ENCODE results near the gene SSUH2. TPM values are rescaled to one million over a fixed set of nuclear protein-coding genes. Genes with fewer than 3 reads are reported as not detected.

Gene SSUH2
- total and polyA plus RNA-seq, 7 experiments from 2014 or later: not detected

DNA sequence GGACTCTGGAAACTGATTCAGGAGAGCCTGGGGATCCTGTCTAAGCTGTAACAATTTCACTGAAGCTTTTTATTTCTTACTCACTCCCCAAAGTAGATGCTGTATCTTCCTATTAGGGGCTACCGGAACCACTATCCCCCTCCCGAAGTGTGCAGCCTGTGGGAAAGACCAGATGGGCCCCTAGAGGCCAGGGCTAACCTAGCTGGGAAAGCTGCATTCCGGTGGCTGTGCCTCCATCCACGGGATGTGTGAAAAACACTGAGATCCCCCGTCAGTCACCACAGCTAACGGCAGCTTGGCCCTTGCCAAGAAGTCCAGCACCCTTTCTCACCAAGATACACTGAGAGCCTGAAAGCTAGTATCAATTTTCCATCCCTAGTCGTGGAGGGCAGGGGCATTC, 3.1 kb downstream of the SSUH2 start:
- Histone ChIP-seq H3K9me3 (ENCODE audit: control insufficient read depth in 2 of 3, low read length in 3 of 3) (peaks cover 0 to 2% (median 0%) of the 10 kb centered on the region in 3 experiments), H3K27me3 (ENCODE audit: control insufficient read depth in 2 of 2, insufficient read depth in 2 of 2, low read length in 2 of 2) (no peaks in the 10 kb centered on the region), H3K36me3 (ENCODE audit: control insufficient read depth in 2 of 3, insufficient read depth in 3 of 3, low read length in 3 of 3) (no peaks in the 10 kb centered on the region), H3K27ac (ENCODE audit: low read depth, low read length) (no peak overlapping the region), H3K4me1 (ENCODE audit: control insufficient read depth in 2 of 2, insufficient read depth in 2 of 2, low read length in 2 of 2) (no peaks in the 10 kb centered on the region), H3K4me3 (ENCODE audit: low read length) (no peak overlapping the region)
- Mint-ChIP-seq H3K4me1 (no peaks in the 10 kb centered on the region), H3K9me3 (peaks cover 0 to 7% (median 3%) of the 10 kb centered on the region in 11 donors), H3K4me3 (no peak overlapping the region), H3K27ac (no peak overlapping the region), H3K36me3 (no peaks in the 10 kb centered on the region), H3K27me3 (peaks cover 0 to 29% (median 9%) of the 10 kb centered on the region in 5 donors)
- ChIA-PET POLR2A (no interaction called here), CTCF (no interaction called here)
- DNase-seq (no peak), ATAC-seq (no peak)
- intact Hi-C loops (cut with micrococcal nuclease): no loop called here

DNA sequence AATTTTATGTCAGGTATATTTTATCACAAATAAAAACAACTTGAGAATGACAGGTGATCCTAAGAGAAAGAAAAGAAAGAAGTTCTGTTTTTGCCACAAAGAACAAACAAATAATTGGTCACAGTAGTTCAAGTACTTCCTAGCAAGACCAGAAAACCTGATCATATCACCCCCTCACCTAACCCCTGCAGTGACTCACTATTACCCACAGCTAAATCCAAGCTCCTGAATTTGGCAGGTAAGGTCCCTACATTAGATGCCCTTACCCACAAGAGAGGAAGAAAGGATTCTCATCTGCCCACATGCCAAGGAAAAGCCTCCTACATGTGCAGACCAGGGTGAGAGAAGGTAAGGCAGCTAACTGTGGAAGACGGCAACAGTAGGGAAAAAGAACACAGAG, 4.4 kb downstream of the SSUH2 start:
- POLR2A ChIA-PET: no interaction called here
- DNase-seq (no peak), ATAC-seq (no peak)
- peaks cover 0 to 11% (median 4%) of the 10 kb centered on the region in 11 donors for H3K9me3 Mint-ChIP-seq
- peaks cover 0 to 29% (median 9%) of the 10 kb centered on the region in 5 donors for H3K27me3 Mint-ChIP-seq
- no peaks in the 10 kb centered on the region for H3K36me3 ChIP-seq (ENCODE audit: control insufficient read depth in 2 of 3, insufficient read depth in 3 of 3, low read length in 3 of 3)
- no peaks in the 10 kb centered on the region for H3K4me1 Mint-ChIP-seq
- no peak overlapping the region for H3K27ac ChIP-seq (ENCODE audit: low read depth, low read length)
- intact Hi-C loops (cut with micrococcal nuclease): no loop called here
- CTCF ChIA-PET: no interaction called here
- H3K4me1 ChIP-seq (ENCODE audit: control insufficient read depth in 2 of 2, insufficient read depth in 2 of 2, low read length in 2 of 2): no peaks in the 10 kb centered on the region
- no peak overlapping the region for H3K4me3 Mint-ChIP-seq
- H3K4me3 ChIP-seq (ENCODE audit: low read length): no peak overlapping the region
- H3K27me3 ChIP-seq (ENCODE audit: control insufficient read depth in 2 of 2, insufficient read depth in 2 of 2, low read length in 2 of 2): no peaks in the 10 kb centered on the region
- H3K9me3 ChIP-seq (ENCODE audit: control insufficient read depth in 2 of 3, low read length in 3 of 3): peaks cover 0 to 6% (median 0%) of the 10 kb centered on the region in 3 experiments
- no peaks in the 10 kb centered on the region for H3K36me3 Mint-ChIP-seq
- H3K27ac Mint-ChIP-seq: no peak overlapping the region

- Mint-ChIP-seq H3K27me3 (peaks cover 0 to 29% (median 9%) of the 10 kb centered on the region in 5 donors), H3K9me3 (peaks cover 0 to 11% (median 4%) of the 10 kb centered on the region in 11 donors), H3K36me3 (no peaks in the 10 kb centered on the region), H3K27ac (no peak overlapping the region), H3K4me1 (no peaks in the 10 kb centered on the region), H3K4me3 (no peak overlapping the region)
- ChIA-PET CTCF (no interaction called here), POLR2A (no interaction called here)
- Histone ChIP-seq H3K36me3 (ENCODE audit: control insufficient read depth in 2 of 3, insufficient read depth in 3 of 3, low read length in 3 of 3) (no peaks in the 10 kb centered on the region), H3K4me3 (ENCODE audit: low read length) (no peak overlapping the region), H3K4me1 (ENCODE audit: control insufficient read depth in 2 of 2, insufficient read depth in 2 of 2, low read length in 2 of 2) (no peaks in the 10 kb centered on the region), H3K27ac (ENCODE audit: low read depth, low read length) (no peak overlapping the region), H3K27me3 (ENCODE audit: control insufficient read depth in 2 of 2, insufficient read depth in 2 of 2, low read length in 2 of 2) (no peaks in the 10 kb centered on the region), H3K9me3 (ENCODE audit: control insufficient read depth in 2 of 3, low read length in 3 of 3) (peaks cover 0 to 6% (median 0%) of the 10 kb centered on the region in 3 experiments)
- DNase-seq: no peak
- intact Hi-C loops (cut with micrococcal nuclease): no loop called here
- ATAC-seq: no peak
These were observed 5.0 kb downstream of the SSUH2 start for GRCh38 chr3:8639659-8640000.

- no peaks in the 10 kb centered on the region for H3K4me1 ChIP-seq (ENCODE audit: control insufficient read depth in 2 of 2, insufficient read depth in 2 of 2, low read length in 2 of 2)
- H3K27me3 Mint-ChIP-seq: peaks cover 0 to 26% (median 7%) of the 10 kb centered on the region in 5 donors
- H3K36me3 ChIP-seq (ENCODE audit: control insufficient read depth in 2 of 3, insufficient read depth in 3 of 3, low read length in 3 of 3): no peaks in the 10 kb centered on the region
- H3K27me3 ChIP-seq (ENCODE audit: control insufficient read depth in 2 of 2, insufficient read depth in 2 of 2, low read length in 2 of 2): no peaks in the 10 kb centered on the region
- no peak overlapping the region for H3K27ac Mint-ChIP-seq
- H3K4me3 Mint-ChIP-seq: no peak overlapping the region
- ATAC-seq (no peak), DNase-seq (no peak)
- no peaks in the 10 kb centered on the region for H3K4me1 Mint-ChIP-seq
- POLR2A ChIA-PET: no interaction called here
- H3K36me3 Mint-ChIP-seq: no peaks in the 10 kb centered on the region
- intact Hi-C loops (cut with micrococcal nuclease): no loop called here
- H3K9me3 ChIP-seq (ENCODE audit: control insufficient read depth in 2 of 3, low read length in 3 of 3): peaks cover 0 to 6% (median 0%) of the 10 kb centered on the region in 3 experiments
- no peak overlapping the region for H3K27ac ChIP-seq (ENCODE audit: low read depth, low read length)
- CTCF ChIA-PET: no interaction called here
- H3K4me3 ChIP-seq (ENCODE audit: low read length): no peak overlapping the region
- H3K9me3 Mint-ChIP-seq: peaks cover 0 to 11% (median 4%) of the 10 kb centered on the region in 11 donors
These were observed 5.5 kb downstream of the SSUH2 start for GRCh38 chr3:8638994-8639658.

- DNase-seq: no peak
- ChIA-PET POLR2A (no interaction called here), CTCF (no interaction called here)
- Histone ChIP-seq H3K9me3 (ENCODE audit: control insufficient read depth in 2 of 3, low read length in 3 of 3) (peaks cover 0 to 6% (median 0%) of the 10 kb centered on the region in 3 experiments), H3K27me3 (ENCODE audit: control insufficient read depth in 2 of 2, insufficient read depth in 2 of 2, low read length in 2 of 2) (no peaks in the 10 kb centered on the region), H3K4me3 (ENCODE audit: low read length) (no peak overlapping the region), H3K36me3 (ENCODE audit: control insufficient read depth in 2 of 3, insufficient read depth in 3 of 3, low read length in 3 of 3) (no peaks in the 10 kb centered on the region), H3K4me1 (ENCODE audit: control insufficient read depth in 2 of 2, insufficient read depth in 2 of 2, low read length in 2 of 2) (no peaks in the 10 kb centered on the region), H3K27ac (ENCODE audit: low read depth, low read length) (no peak overlapping the region)
- Mint-ChIP-seq H3K9me3 (peaks cover 0 to 11% (median 5%) of the 10 kb centered on the region in 11 donors), H3K4me3 (no peak overlapping the region), H3K27me3 (peaks cover 0 to 28% (median 4%) of the 10 kb centered on the region in 5 donors), H3K4me1 (no peaks in the 10 kb centered on the region), H3K27ac (no peak overlapping the region), H3K36me3 (no peaks in the 10 kb centered on the region)
- no peak for ATAC-seq
- intact Hi-C loops (cut with micrococcal nuclease): no loop called here
These were observed 7.2 kb downstream of the SSUH2 start for GRCh38 chr3:8637348-8637747.

DNA sequence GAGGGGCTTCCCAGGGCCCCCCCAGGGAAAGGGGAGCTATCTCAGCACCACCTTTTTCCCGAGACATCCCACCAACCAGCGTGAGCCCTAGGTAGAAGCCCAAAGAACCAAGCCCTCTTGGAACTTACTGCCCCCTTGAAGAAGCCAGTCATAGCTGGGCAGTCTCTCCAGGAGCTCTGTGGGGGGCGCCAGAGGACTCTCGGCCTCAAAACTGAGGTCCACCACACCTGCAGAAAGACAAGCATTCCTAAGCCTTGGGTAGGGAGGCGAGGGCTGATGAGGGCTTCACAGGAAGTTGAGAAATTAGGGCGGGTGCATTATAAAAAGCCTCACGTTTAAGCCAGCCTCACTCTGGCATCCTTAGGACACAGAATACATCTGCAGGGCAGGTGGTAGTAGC, 9.0 kb downstream of the SSUH2 start:
- no peaks in the 10 kb centered on the region for H3K4me1 ChIP-seq (ENCODE audit: control insufficient read depth in 2 of 2, insufficient read depth in 2 of 2, low read length in 2 of 2)

GRCh38 chr3:8635125-8635524, 9.5 kb downstream of the SSUH2 start:
- Histone ChIP-seq H3K4me1 (ENCODE audit: control insufficient read depth in 2 of 2, insufficient read depth in 2 of 2, low read length in 2 of 2) (no peaks in the 10 kb centered on the region), H3K9me3 (ENCODE audit: control insufficient read depth in 2 of 3, low read length in 3 of 3) (peaks cover 0 to 6% (median 0%) of the 10 kb centered on the region in 3 experiments), H3K27ac (ENCODE audit: low read depth, low read length) (no peak overlapping the region), H3K4me3 (ENCODE audit: low read length) (no peak overlapping the region), H3K36me3 (ENCODE audit: control insufficient read depth in 2 of 3, insufficient read depth in 3 of 3, low read length in 3 of 3) (no peaks in the 10 kb centered on the region), H3K27me3 (ENCODE audit: control insufficient read depth in 2 of 2, insufficient read depth in 2 of 2, low read length in 2 of 2) (no peaks in the 10 kb centered on the region)
- Mint-ChIP-seq H3K4me3 (no peak overlapping the region), H3K36me3 (no peaks in the 10 kb centered on the region), H3K9me3 (peaks cover 0 to 11% (median 5%) of the 10 kb centered on the region in 11 donors), H3K27ac (no peak overlapping the region), H3K27me3 (peaks cover 0 to 27% (median 8%) of the 10 kb centered on the region in 5 donors), H3K4me1 (no peaks in the 10 kb centered on the region)
- ChIA-PET POLR2A (no interaction called here), CTCF (no interaction called here)
- no peak for DNase-seq
- intact Hi-C loops (cut with micrococcal nuclease): no loop called here
- ATAC-seq: no peak

More for the DNA sequence above, 9.0 kb downstream of the SSUH2 start:
- Mint-ChIP-seq H3K27ac (no peak overlapping the region), H3K4me3 (no peak overlapping the region), H3K36me3 (no peaks in the 10 kb centered on the region), H3K27me3 (peaks cover 0 to 25% (median 8%) of the 10 kb centered on the region in 5 donors), H3K9me3 (peaks cover 0 to 11% (median 5%) of the 10 kb centered on the region in 11 donors), H3K4me1 (no peaks in the 10 kb centered on the region)
- Histone ChIP-seq H3K27ac (ENCODE audit: low read depth, low read length) (no peak overlapping the region), H3K4me3 (ENCODE audit: low read length) (no peak overlapping the region), H3K27me3 (ENCODE audit: control insufficient read depth in 2 of 2, insufficient read depth in 2 of 2, low read length in 2 of 2) (no peaks in the 10 kb centered on the region), H3K36me3 (ENCODE audit: control insufficient read depth in 2 of 3, insufficient read depth in 3 of 3, low read length in 3 of 3) (no peaks in the 10 kb centered on the region), H3K9me3 (ENCODE audit: control insufficient read depth in 2 of 3, low read length in 3 of 3) (peaks cover 0 to 6% (median 0%) of the 10 kb centered on the region in 3 experiments)
- DNase-seq (no peak), ATAC-seq (no peak)
- ChIA-PET CTCF (no interaction called here), POLR2A (no interaction called here)
- intact Hi-C loops (cut with micrococcal nuclease): no loop called here
